Kidney (tissue), 14 donors: ENCODE measurements around the gene SH3BP5L. TPM values are rescaled to one million over a fixed set of nuclear protein-coding genes. Genes with fewer than 3 reads are reported as not detected.

Experiments used
- DNase-seq, 5 donors: peaks; one replicate each; pipeline ENCODE4 v3.0.0-alpha.2; 2013 to 2020
- FAIRE-seq: peaks from 2 replicates; lab custom pipeline; 2012; peaks lifted over from hg19 to GRCh38; lab: Jason Lieb, UNC
- H3K27ac ChIP-seq, 2 donors: one replicate each; pipeline ENCODE4 v1.7.0; 2013; ENCODE audit warnings: low read depth in 2 of 2, low read length in 2 of 2, inconsistent platforms in 1 of 2
- H3K27me3 ChIP-seq: one replicate; pipeline ENCODE4 v1.7.1; 2013; ENCODE audit warnings: low read length, inconsistent platforms; ENCODE audit not compliant: control insufficient read depth, insufficient read depth
- H3K36me3 ChIP-seq, 3 donors: one replicate each; pipeline versions ENCODE4 v1.7.0 to v1.7.1; 2013; ENCODE audit warnings: low read length in 3 of 3, control low read depth in 1 of 3, inconsistent platforms in 1 of 3; ENCODE audit not compliant: insufficient read depth in 3 of 3, control insufficient read depth in 2 of 3
- H3K4me1 ChIP-seq, 3 donors: one replicate each; pipeline versions ENCODE4 v1.7.0 to v1.7.1; 2013; ENCODE audit warnings: low read length in 3 of 3, inconsistent platforms in 1 of 3, low read depth in 1 of 3; ENCODE audit not compliant: control insufficient read depth in 2 of 3, insufficient read depth in 2 of 3
- H3K4me3 ChIP-seq, 3 donors: one replicate each; pipeline versions ENCODE4 v1.7.0 to v1.8.1; 2013; ENCODE audit warnings: low read length in 3 of 3, control low read depth in 1 of 3, inconsistent platforms in 1 of 3
- H3K9ac ChIP-seq, 3 donors: one replicate each; pipeline versions ENCODE4 v1.7.0 to v1.7.1; 2013; ENCODE audit warnings: low read length in 3 of 3, control low read depth in 1 of 3, inconsistent platforms in 1 of 3
- H3K9me3 ChIP-seq, 3 donors: one replicate each; pipeline versions ENCODE4 v1.7.0 to v1.7.1; 2013; ENCODE audit warnings: low read length in 3 of 3, control low read depth in 1 of 3, inconsistent platforms in 1 of 3; ENCODE audit not compliant: control insufficient read depth in 2 of 3, insufficient read depth in 1 of 3
- CTCF ChIP-seq: IDR thresholded peaks from 3 replicates; pipeline ENCODE4 v1.5.1; 2012; ENCODE audit warnings: mild to moderate bottlenecking, moderate library complexity, borderline replicate concordance; ENCODE audit not compliant: insufficient read depth; ENCODE audit errors: extremely low read depth
- intact Hi-C: fragments of 100-400 bp; cut with DNase I; formaldehyde crosslinking; loops from one replicate; pipeline ENCODE4 v1.11.1; 2022
- polyA plus RNA-seq: library from polyadenylated mRNA; stranded (reverse); fragments of 350-450 nt; fragmentation: Illumina TruSeq; extraction: RNeasy Lipid Tissue Mini Kit (QIAGEN cat#74804); gene quantifications from one replicate; pipeline ENCODE4 v1.2.3, GENCODE V29; 2014; ENCODE audit warnings: low read depth, low replicate concordance; ENCODE audit not compliant: insufficient read depth
- total RNA-seq: library from RNA; stranded (reverse); fragmentation: NEBNext Ultra II Directional; extraction: Animal tissue kit (Norgen Biotek cat#: 25700); gene quantifications from one replicate; pipeline ENCODE4 v1.2.1, GENCODE V29; 2021
- donor health status: control.
- donor health status: control.
- donor health status: control.
- donor health status: control.
- donor health status: control.
- donor health status: DM: yes; HTN: yes; CAD: no.
- donor health status: Normal renal cell carcinoma (clear cell type).

The SH3BP5L gene
- total and polyA plus RNA-seq, 2 donors from 2014 or later: 16.6 to 24.9 TPM

GRCh38 chr1:248850536-248851251 lies 25.0 kb upstream of the SH3BP5L start:
- H3K27ac ChIP-seq: no peak overlapping the region
- FAIRE-seq: no peak
- peak in 1 of 5 donors; percentile 6 for DNase-seq
- H3K9me3 ChIP-seq: no peaks in the 10 kb centered on the region
- peaks cover 0 to 30% (median 28%) of the 10 kb centered on the region in 3 donors for H3K36me3 ChIP-seq
- no peaks in the 10 kb centered on the region for H3K4me1 ChIP-seq
- no peaks in the 10 kb centered on the region for H3K27me3 ChIP-seq
- no peak overlapping the region for H3K9ac ChIP-seq
- intact Hi-C loops: no loop called here
- H3K4me3 ChIP-seq: no peak overlapping the region
- TF ChIP-seq CTCF: no peak

DNA sequence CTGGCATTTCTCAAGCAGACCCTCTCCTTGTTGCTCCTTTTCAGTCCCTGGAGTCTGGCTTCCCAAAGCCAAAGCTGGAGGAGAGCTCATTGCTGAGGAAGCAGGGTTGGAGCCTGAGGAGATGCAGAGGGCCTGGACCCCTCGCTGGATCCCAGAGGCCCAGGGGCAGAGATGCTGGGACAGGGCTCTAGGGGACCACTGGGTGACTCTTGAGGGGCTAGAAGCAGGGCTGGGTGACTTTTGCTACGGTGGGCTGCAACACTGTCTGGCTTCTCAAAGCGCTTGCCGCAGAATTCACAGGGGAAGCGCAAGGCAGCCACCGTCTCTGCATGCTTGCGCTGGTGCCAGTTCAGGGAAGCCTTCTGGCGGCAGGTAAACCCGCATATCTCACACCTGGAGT lies 24.4 kb upstream of the SH3BP5L start:
- TF ChIP-seq CTCF: no peak
- intact Hi-C loops: no loop called here
- Histone ChIP-seq H3K27ac (no peak overlapping the region), H3K36me3 (peaks cover 0 to 36% (median 30%) of the 10 kb centered on the region in 3 donors), H3K4me1 (no peaks in the 10 kb centered on the region), H3K4me3 (no peak overlapping the region), H3K9ac (no peak overlapping the region), H3K27me3 (no peaks in the 10 kb centered on the region), H3K9me3 (no peaks in the 10 kb centered on the region)
- FAIRE-seq (no peak), DNase-seq (peak in 2 of 5 donors; percentile 7 to 23)

GRCh38 chr1:248849637-248850036 lies 23.9 kb upstream of the SH3BP5L start:
- H3K4me3 ChIP-seq: no peak overlapping the region
- FAIRE-seq (no peak), DNase-seq (peak in 2 of 5 donors; percentile 4 to 23)
- no peaks in the 10 kb centered on the region for H3K27me3 ChIP-seq
- intact Hi-C loops: no loop called here
- no peak overlapping the region for H3K9ac ChIP-seq
- no peak overlapping the region for H3K27ac ChIP-seq
- H3K4me1 ChIP-seq: no peaks in the 10 kb centered on the region
- no peaks in the 10 kb centered on the region for H3K9me3 ChIP-seq
- peaks cover 0 to 37% (median 27%) of the 10 kb centered on the region in 3 donors for H3K36me3 ChIP-seq
- TF ChIP-seq CTCF: no peak
